Smooth muscle cell (in vitro differentiated cells): ENCODE data around the gene ADAMTS5. TPM values are rescaled to one million over a fixed set of nuclear protein-coding genes. Genes with fewer than 3 reads are reported as not detected.

Experiments used
- DNase-seq: peaks from one replicate; lab custom pipeline; 2025; ENCODE audit not compliant: unreplicated experiment; lab: John Stamatoyannopoulos, UW
- H2AFZ ChIP-seq: fragments of 200-600 bp; sonication (generic); 2 replicates; pipeline ENCODE4 v1.6.0; 2016; ENCODE audit warnings: antibody characterized with exemption, low read depth, mild to moderate bottlenecking
- H3F3A ChIP-seq: fragments of 200-600 bp; sonication (generic); 2 replicates; pipeline ENCODE4 v1.6.0; 2017; ENCODE audit warnings: antibody characterized with exemption, low read depth
- H3K27ac ChIP-seq: fragments of 200-600 bp; sonication (generic); 2 replicates; pipeline ENCODE4 v1.5.1; 2016; ENCODE audit warnings: low read depth, mild to moderate bottlenecking
- H3K27me3 ChIP-seq: fragments of 200-600 bp; sonication (generic); 2 replicates; pipeline ENCODE4 v1.6.1; 2016; ENCODE audit warnings: low read depth, mild to moderate bottlenecking
- H3K36me3 ChIP-seq: fragments of 200-600 bp; sonication (generic); 2 replicates; pipeline ENCODE4 v1.5.1; 2016; ENCODE audit warnings: low read depth
- H3K4me1 ChIP-seq: fragments of 200-600 bp; sonication (generic); 2 replicates; pipeline ENCODE4 v1.5.1; 2016; ENCODE audit warnings: low read depth
- H3K4me2 ChIP-seq: fragments of 200-600 bp; sonication (generic); 2 replicates; pipeline ENCODE4 v1.6.0; 2016; ENCODE audit warnings: mild to moderate bottlenecking
- H3K4me3 ChIP-seq: fragments of 200-600 bp; sonication (generic); 2 replicates; pipeline ENCODE4 v1.5.1; 2016; ENCODE audit warnings: mild to moderate bottlenecking
- H3K79me2 ChIP-seq: fragments of 200-600 bp; sonication (generic); 2 replicates; pipeline ENCODE4 v1.6.0; 2016; ENCODE audit warnings: low read depth, mild to moderate bottlenecking
- H3K9ac ChIP-seq: fragments of 200-600 bp; sonication (generic); 2 replicates; pipeline ENCODE4 v1.6.0; 2016; ENCODE audit warnings: low read depth
- H3K9me3 ChIP-seq: fragments of 200-600 bp; sonication (generic); replicated peaks from 2 replicates; pipeline ENCODE4 v1.5.1; 2016; ENCODE audit warnings: low read depth
- H4K20me1 ChIP-seq: fragments of 200-600 bp; sonication (generic); 2 replicates; pipeline ENCODE4 v1.6.0; 2016; ENCODE audit warnings: low read depth
- CTCF ChIP-seq: fragments of 200-600 bp; sonication (generic); IDR thresholded peaks from 2 replicates; pipeline ENCODE4 v1.5.1; 2017; ENCODE audit warnings: borderline replicate concordance, mild to moderate bottlenecking, antibody characterized with exemption; ENCODE audit not compliant: insufficient read depth, poor library complexity, severe bottlenecking
- WGBS: methylation state at CpG from one replicate; pipeline ENCODE4 v1.1.7; 2016; ENCODE audit warnings: low lambda C conversion rate; 5-methylcytosine and 5-hydroxymethylcytosine counted together
- polyA plus RNA-seq: library from polyadenylated mRNA; unstranded; fragments of >200 nt; fragmentation: Nextera tagmentation; extraction: Ambion mirVana; gene quantifications from 2 replicates; pipeline ENCODE4 v1.2.1, GENCODE V29; 2016
- total RNA-seq: library from RNA; depleted of rRNA; stranded (reverse); fragments of >200 nt; gene quantifications from 2 replicates; pipeline ENCODE4 v1.2.3, GENCODE V29; 2014

ADAMTS5 gene
- total and polyA plus RNA-seq, 2 experiments from 2014 or later: 7.6 to 18.4 TPM

DNA sequence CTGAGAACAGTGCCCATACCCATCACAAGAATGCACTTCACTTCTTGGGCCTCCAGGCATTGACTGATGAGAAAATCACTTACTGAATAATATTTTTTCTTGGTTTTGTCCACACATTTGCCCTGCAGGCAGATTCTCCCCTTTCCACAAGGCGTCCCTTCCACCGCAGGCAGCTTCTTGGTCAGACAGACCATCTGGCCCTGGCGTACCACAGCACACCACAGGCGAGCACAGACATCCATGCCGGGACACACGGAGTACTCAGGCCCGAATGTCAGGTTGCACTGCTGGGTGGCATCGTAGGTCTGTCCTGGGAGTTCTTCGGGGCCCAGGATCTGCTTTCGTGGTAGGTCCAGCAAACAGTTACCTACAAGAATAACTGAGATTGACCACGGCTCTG, 32.5 kb downstream of the ADAMTS5 start:
- Histone ChIP-seq H3K4me3 (no peak overlapping the region), H3K27ac (no peak overlapping the region), H3K4me1 (no peaks in the 10 kb centered on the region), H3K79me2 (no peaks in the 10 kb centered on the region), H3K4me2 (peak overlapping the region; percentile 46), H3K36me3 (no peaks in the 10 kb centered on the region), H4K20me1 (no peaks in the 10 kb centered on the region), H3K9ac (no peak overlapping the region), H2AFZ (no peak overlapping the region), H3F3A (no peaks in the 10 kb centered on the region), H3K27me3 (no peaks in the 10 kb centered on the region), H3K9me3 (no peaks in the 10 kb centered on the region)
- WGBS: 92% methylated on average over 11 of the region's 11 CpGs
- no peak for DNase-seq
- TF ChIP-seq CTCF: no peak

DNA sequence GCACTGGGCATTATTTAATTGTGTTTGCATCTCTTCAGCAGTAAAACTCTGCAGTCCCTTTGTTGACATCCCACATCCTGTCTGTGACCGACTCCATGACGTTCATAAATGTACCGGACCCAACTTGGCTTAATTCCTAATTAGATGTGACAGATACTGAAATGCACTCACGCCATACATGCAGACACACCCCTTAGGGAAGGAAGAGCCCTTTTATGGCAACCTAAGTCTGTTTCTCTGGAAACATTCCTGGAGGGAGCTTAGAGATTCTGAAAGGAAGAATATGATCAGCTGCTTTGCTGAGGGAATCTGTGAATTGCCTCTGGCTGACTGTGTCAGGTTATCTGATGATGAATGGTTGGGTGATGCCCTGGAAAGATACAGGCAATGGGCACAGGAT, 33.4 kb downstream of the ADAMTS5 start:
- H3K79me2 ChIP-seq: no peaks in the 10 kb centered on the region
- WGBS: 17% methylated on average over 4 of the region's 4 CpGs
- H3F3A ChIP-seq: no peaks in the 10 kb centered on the region
- no peak for TF ChIP-seq CTCF
- peak overlapping the region; percentile 46 for H3K4me2 ChIP-seq
- no peaks in the 10 kb centered on the region for H3K36me3 ChIP-seq
- H3K4me1 ChIP-seq: no peaks in the 10 kb centered on the region
- no peak overlapping the region for H3K4me3 ChIP-seq
- H3K27me3 ChIP-seq: no peaks in the 10 kb centered on the region
- H3K27ac ChIP-seq: peak overlapping the region; percentile 36
- no peak for DNase-seq
- H3K9me3 ChIP-seq: no peaks in the 10 kb centered on the region
- no peak overlapping the region for H3K9ac ChIP-seq
- no peaks in the 10 kb centered on the region for H4K20me1 ChIP-seq
- H2AFZ ChIP-seq: no peak overlapping the region

- Histone ChIP-seq H3K9ac (no peak overlapping the region), H3K79me2 (no peaks in the 10 kb centered on the region), H3K4me3 (no peak overlapping the region), H3K4me1 (no peaks in the 10 kb centered on the region), H3K27me3 (no peaks in the 10 kb centered on the region), H3K4me2 (no peak overlapping the region), H4K20me1 (no peaks in the 10 kb centered on the region), H3F3A (no peaks in the 10 kb centered on the region), H3K27ac (no peak overlapping the region), H3K36me3 (peaks cover 4% of the 10 kb centered on the region), H2AFZ (no peak overlapping the region), H3K9me3 (no peaks in the 10 kb centered on the region)
- WGBS: 82% methylated on average over 4 of the region's 4 CpGs
- no peak for DNase-seq
- no peak for TF ChIP-seq CTCF
Measured at GRCh38 chr21:26925636-26926035, 41.3 kb downstream of the ADAMTS5 start.

- Histone ChIP-seq H3K9me3 (no peaks in the 10 kb centered on the region), H3K9ac (no peak overlapping the region), H3F3A (no peaks in the 10 kb centered on the region), H3K4me3 (no peak overlapping the region), H3K79me2 (no peaks in the 10 kb centered on the region), H3K36me3 (peaks cover 4% of the 10 kb centered on the region), H3K4me2 (no peak overlapping the region), H4K20me1 (no peaks in the 10 kb centered on the region), H2AFZ (no peak overlapping the region), H3K4me1 (no peaks in the 10 kb centered on the region), H3K27me3 (no peaks in the 10 kb centered on the region), H3K27ac (no peak overlapping the region)
- no peak for DNase-seq
- no peak for TF ChIP-seq CTCF
- 94% methylated on average over 2 of the region's 2 CpGs for WGBS
Measured at GRCh38 chr21:26925122-26925521, 41.8 kb downstream of the ADAMTS5 start.
